HCEC 1CT (cell line): ENCODE results near the gene FBXL4.

Source experiments
- DNase-seq: peaks from one replicate; pipeline ENCODE4 v3.0.0-alpha.2; 2017

Gene FBXL4

DNA sequence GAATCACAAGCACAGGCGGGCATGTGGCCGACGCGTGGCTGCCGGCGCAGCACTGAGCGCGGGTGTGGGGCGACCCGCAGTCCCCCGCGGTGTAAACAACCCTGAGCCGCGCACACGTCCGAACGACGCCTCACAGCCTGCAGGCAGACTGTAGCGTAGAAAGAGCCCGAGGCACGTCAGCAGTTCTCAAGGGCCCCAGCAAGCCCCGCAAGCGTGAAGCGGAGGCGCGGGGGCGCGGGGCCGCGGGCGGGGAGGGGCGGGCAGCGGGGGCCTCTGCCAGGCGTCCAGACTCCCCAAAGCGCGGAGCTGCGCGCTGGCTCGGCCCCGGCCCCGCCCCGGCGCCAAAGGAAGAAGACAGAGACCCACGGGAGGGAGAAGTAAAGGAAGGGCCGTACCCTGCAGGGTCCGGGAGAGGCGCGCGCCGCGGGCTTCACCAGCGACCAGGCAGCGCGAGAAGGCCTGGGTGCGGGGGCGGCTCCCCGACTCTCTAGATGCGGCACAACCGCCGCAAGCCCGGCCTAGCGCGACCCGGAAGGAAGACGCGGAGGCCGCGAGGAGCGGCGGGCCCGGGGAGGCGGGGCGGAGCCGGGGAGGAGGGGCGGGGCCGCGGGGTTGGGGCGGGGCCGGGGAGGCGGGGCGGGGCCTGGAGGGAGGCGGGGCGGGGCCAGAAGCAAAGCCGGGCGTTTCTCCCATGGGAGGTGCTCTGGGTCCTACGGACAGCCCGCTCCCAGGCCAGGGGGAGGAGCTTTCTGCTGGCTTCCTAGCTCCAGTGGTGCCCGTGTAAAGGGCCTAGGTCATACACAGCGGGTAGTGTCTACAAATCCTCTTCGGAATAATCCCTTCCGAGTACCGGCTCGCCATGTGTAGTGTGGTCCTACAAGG lies at the start of gene FBXL4:
TSS of gene FBXL4 (minus strand) at position 536 of the 882 bp plus-strand sequence. CDS start 20,958 bp downstream, outside the sequence.
- DNase-seq: peak; percentile 88

- no peak for DNase-seq
Observed at GRCh38 chr6:98995116-98995515, 47.4 kb upstream of the FBXL4 start.

- no peak for DNase-seq
Observed at GRCh38 chr6:98992535-98992934, 44.8 kb upstream of the FBXL4 start.

GRCh38 chr6:98986071-98986615 lies 38.4 kb upstream of the FBXL4 start:
- DNase-seq: no peak

- DNase-seq: no peak
Observed at GRCh38 chr6:98985391-98985790, 37.6 kb upstream of the FBXL4 start.

- no peak for DNase-seq
Observed at GRCh38 chr6:98984121-98984520, 36.4 kb upstream of the FBXL4 start.

- DNase-seq: no peak
Observed at GRCh38 chr6:98981473-98981872, 33.7 kb upstream of the FBXL4 start.

GRCh38 chr6:98980819-98981218 lies 33.1 kb upstream of the FBXL4 start:
- no peak for DNase-seq

DNA sequence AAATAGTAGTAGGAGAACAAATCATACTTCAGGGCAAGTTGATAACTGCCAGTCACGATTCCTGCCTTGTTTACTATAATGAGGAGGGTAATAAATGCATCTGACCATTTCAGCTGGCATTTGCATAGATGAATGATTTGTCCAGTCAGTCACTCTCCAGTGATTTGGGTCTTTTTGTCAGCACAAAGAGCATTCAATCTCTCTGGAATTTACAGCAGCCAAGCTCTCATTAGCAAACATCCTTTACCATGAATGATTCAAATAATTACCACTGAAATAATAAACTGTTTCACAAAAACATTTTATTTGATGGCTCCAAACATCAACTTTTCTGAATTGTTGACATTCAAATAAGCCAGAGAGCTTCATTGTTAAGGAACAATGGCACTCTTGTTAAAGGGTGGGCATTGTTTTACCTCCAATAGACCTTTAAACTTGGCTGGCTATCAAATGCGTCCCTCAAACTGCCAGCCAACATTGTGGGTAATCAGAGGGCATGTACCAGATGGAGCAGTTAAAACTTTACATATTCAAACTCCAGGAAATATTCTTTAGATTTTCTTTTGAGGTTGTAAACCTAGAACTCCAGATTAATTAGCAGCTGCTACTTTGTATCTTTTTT lies 30.0 kb upstream of the FBXL4 start:
- no peak for DNase-seq

- no peak for DNase-seq
Observed at GRCh38 chr6:98976674-98977385, 29.1 kb upstream of the FBXL4 start.

DNA sequence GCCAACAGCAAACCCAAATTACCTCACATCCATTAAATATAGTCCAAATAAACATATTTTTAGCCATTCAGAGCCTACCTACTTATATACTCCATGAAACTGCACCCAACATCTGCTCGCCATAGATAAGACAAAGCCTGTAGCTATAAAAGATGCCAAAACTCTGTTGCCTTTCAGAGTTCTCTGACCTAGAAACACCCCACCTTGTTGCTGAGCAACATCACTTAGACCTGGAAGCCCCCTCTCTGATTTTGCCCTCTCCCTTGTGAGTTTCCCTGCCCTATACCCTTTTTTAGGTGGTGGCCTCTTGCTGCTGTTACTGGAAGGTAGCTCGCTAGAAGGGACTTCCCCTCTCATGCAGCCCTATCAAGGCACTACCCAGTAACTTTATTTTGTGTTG lies 27.7 kb upstream of the FBXL4 start:
- no peak for DNase-seq

DNA sequence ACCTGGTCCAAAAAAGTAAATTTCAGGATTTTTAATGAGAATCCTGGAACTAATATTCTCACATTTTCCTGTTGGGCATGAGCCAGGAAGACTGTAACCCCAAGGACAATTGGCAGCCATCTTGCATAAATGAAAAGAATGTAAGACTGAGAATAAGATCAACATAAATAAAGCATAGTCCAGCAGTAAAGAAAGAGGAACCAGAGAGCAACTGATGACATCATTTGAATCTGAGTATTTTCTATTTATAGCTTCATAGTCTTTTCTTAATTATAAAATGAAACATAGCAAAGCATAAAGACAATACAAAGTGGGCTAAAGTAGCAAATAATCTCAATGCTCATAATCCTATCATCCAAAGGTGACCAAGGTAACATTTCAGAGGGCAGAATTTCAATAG lies 26.6 kb upstream of the FBXL4 start:
- DNase-seq: no peak

- DNase-seq: no peak
Observed at GRCh38 chr6:98973571-98973970, 25.8 kb upstream of the FBXL4 start.

DNA sequence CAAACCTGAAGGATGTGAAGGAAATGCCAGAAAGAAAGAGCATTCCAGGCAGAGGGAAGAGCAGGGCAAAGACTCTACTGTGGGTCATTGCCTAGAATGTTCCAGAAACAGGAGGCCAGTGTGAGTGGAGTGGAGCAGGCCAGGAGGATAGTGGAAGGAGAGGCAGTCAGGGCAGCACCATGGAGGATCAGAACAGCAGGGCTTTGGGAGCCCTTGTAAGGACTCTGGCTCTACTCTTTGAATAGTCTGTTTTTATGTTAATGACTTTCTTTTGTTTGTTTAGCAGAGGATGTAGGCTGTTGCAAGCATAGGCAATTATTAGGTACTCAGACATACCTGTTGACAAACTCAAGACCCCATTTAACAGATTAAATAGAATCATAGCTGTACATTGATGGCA lies 23.6 kb upstream of the FBXL4 start:
- no peak for DNase-seq

GRCh38 chr6:98970469-98970868 lies 22.7 kb upstream of the FBXL4 start:
- no peak for DNase-seq

DNA sequence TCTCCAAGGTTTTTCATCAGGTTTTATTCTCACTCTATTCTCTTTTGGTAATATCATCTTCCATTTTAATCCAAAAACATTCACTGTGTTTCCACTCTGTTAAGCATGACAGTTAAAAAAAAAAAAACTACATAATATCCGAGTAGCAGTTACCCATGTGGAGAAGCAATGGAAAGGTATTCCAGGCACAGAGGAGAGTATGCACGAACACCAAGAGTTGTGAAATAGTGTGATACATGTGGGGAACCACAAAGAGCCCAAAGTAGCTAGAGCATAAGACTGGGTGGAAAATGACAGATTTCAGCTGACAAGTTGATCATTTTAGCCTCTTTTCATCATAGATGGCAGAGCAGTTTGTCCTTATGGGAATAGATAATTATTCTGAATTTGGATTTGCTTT lies 19.9 kb upstream of the FBXL4 start:
- DNase-seq: no peak

GRCh38 chr6:98959631-98960030 lies 11.9 kb upstream of the FBXL4 start:
- DNase-seq: no peak

- DNase-seq: no peak
Observed at GRCh38 chr6:98958776-98959175, 11.0 kb upstream of the FBXL4 start.

- DNase-seq: peak; percentile 89
Observed at GRCh38 chr6:98957450-98957849, 9.7 kb upstream of the FBXL4 start.

- DNase-seq: no peak
Observed at GRCh38 chr6:98949589-98949988, 1.8 kb upstream of the FBXL4 start.

- DNase-seq: peak; percentile 12
Observed at GRCh38 chr6:98946879-98947410, 801 bp downstream of the FBXL4 start.

GRCh38 chr6:98946266-98946878 lies 1.4 kb downstream of the FBXL4 start:
- no peak for DNase-seq
